GM18499 (cell line): Measurements from ENCODE around the gene MARCHF2.

Source experiments
- ATAC-seq: cut with Tn5 transposase; IDR thresholded peaks from one replicate; pipeline ENCODE4 v1.9.1; 2021; ENCODE audit warnings: moderate number of reproducible peaks; ENCODE audit not compliant: insufficient read depth, unreplicated experiment

Gene MARCHF2

DNA sequence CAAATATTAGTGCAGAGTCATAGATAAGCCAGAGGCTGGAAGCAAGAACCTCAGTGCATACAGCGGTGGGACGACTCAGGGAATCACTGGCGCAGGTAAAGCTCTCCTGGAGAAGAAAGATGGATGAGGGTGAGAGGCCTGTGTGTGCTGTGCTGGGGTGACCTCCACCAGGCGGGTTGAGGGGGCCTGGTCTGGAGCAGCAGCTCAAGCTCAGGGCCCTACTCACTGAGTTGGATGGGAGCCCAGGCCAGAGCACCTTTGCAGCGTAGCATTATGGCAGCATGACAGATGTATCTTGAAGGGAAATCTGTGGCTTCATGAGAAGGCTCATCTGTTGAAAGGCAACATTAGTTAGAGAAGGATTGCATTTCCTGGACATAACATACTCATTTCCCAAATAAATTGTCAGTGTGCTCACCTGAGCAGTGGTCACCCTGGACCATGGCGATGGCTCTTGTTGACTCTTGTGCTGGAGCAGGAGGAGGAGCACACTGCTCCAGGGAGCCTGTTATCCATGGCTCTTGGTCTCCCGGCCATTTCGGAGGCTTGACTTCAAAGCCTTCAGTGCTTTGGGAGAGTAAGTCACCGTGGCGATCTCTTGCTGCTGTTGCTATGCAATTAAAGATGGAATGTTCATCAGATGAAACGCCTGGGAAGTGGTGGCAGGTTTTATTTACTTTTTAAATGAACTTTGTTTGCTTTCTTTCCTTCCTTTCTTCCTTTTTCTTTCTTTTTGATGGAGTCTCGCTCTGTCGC is 56.7 kb downstream of the MARCHF2 start:
- no peak for ATAC-seq

DNA sequence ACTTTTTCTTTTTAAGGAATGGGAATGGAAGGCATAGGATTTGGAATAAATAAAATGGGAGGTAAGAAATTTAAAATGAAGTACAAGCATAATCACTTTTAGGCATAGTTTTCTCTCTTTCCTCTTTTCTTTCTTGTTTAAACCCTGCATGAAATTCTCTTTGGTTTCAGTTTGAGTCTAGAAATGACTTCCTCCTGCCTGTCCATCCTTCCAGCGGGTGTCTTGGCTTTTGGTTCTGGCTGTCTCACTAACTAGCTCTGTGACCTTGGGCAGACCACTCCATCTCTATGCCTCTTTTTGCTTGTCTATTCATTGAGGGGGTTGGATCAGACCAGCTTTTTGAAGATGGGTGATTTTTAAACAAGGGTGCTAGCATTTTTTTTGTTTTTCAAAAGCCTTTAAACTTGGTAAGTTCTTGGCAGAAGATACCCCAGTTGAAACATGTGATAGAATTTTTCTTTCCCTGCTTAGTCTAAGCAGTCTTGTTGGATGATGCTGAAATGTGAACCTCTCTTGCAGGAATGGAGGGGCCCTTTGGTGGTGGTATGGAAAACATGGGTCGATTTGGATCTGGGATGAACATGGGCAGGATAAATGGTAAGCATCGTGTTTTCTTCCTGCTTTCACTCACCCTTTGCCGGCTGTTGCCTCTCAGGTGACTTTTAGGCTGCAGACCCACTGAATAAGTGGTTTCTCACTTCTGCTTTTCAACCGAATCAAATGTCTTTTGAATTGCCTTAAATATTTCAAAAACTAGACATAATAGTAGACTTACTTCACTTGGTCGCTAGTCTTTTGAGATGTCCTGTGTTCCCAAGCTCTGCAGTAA is 60.8 kb downstream of the MARCHF2 start:
- ATAC-seq: no peak

DNA sequence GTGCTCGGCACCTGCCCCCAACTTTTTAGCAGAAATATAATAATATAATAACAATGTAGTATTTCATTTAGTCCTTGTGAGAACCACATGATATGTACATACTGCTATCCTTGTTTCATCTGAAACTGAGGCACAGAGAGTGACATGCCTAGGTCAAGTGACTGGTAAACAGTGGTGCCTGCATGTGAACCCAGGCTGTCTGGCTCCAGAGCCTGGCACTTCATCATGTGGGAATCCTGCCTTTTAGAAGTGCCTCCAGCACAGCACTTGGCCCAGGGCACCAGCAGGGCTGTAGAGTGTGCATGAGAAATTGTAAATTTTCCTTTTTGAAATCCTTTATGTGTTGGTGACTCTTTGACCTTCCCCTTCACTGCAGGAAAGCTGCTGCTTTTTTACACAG is 61.9 kb downstream of the MARCHF2 start:
- ATAC-seq: no peak

DNA sequence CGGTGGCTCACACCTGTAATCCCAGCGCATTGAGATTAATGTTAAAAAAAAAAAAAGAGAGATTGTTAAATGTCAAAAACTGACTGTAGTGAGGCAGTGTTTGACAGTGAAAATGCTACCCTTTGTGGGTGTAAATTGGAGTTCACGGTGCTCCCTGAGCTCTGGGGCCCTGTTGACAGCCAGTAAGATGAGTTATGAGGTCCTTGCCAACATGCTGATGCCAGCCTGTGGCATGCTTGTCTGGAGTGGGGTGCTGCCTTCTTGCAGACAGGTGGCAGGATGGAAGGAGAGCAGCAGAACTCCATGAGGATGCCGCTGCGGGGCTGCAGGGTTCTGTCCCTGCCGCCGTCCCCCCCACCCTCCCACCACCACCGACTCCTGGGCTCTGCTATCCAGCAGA is 63.4 kb downstream of the MARCHF2 start:
- no peak for ATAC-seq

DNA sequence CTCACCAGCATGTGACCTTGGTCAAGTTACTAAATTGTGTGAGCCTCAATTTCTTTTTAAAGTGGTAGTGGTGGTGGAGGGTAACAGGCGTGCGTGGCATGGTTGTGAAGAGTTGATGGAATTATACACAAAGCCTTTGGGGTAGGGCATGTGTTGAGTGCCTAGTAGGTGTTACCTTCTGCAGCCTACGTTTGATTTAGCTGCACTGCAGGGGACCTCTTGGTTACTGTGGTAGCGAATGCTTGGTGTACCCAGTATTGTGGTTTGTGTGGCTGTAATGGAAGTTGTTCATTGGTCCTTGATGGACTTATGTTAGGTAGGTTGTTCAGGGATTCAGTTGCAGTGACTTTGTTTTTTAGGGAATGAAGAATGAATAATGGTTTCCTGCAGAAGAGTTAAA is 64.8 kb downstream of the MARCHF2 start:
- no peak for ATAC-seq

DNA sequence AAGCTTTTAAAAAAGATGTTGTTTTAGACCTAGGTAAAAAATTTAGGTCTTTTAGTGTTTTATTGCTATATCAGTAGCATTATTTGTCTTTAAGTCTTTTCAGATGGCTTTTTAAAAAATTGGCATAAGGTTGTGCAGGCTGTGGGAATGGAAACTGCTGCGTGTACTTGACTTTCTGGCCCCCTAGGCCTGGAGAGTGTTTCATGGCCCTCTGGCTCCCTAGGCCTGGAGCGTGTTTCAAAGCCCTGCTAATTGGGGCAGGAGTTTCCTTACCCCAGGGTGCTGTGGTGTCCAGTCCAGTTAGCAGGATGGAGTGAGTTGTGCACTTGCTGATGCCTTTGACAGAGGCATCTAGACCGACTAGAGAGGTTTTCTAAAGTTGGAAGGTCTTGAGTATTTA is 65.5 kb downstream of the MARCHF2 start:
- no peak for ATAC-seq

DNA sequence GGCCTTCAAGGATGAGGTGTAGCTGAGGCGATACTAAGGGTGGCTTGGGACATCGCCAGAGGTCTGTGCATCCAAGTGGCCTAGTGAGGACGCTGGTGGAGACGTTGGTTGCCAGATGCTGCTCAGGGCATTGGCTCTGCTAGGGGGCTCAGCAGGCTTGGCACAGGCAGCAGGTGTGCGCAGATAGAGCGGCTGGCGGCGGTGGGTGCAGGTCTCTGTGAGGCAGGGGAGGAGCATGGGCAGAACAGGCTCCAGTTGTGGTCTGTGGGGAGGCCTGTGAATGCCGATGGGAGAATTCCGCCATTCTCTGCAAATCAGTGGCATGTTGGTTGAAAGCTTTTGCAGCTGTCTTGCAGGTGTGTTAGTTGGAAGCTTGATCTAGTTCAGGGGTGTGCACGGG is 68.1 kb downstream of the MARCHF2 start:
- ATAC-seq: no peak

DNA sequence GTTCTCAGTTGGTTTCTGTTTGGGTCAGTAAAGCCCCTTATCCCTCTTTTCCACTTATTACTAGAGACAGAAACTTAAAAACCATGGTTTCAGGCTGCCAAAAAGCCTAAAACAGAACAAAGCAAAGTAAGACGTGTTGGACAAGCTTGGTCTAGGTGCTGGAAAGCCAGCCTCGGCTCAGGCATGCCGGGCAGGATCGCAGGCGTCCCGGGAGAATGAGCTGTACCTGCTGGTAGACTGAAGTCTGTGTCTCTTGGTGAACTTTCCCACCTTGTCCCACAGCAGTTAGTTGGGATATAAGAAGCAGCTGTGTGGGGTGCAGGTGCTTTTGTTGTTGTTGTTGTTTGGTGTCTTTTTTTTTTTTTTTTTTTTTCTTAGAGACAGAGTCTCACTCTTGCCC is 68.5 kb downstream of the MARCHF2 start:
- ATAC-seq: no peak

DNA sequence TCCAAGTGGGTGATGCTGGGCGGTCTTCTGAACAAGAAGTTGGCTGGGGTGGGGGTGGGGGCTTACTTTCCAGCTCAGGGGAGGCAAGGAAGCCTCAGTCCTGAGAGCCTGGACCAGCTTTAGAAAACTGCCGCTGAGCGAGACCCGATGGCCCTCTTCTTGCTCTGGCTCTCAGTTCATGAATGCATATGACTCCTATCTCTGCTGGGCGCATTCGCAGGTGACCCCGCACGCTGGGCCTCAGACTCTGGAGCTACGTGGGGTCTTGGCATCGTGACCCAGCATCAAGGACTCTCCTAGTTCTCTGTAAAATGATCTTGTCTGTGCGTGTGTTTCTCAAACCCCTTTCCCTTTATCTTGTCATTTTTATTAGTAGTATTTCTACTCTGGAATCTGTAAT is 69.6 kb downstream of the MARCHF2 start:
- ATAC-seq: no peak

DNA sequence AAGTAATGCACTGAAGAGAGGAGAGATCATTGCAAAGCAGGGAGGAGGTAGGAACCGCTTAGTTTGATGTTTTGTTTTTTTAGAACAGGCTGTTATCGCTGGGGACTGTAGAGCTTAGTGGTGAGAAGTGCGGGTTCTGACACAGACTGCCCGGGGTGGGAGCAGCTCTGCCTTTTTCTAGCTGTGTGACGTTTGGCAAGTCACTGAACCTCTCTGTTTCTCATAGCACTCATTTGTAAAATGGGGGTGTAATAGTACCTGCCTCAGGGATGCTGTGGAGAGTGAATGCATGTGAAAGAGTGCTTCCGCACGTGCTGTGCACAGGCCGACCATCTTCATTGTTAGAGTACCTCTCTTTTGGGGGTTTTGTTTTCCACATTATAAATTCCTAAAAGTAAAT is 70.1 kb downstream of the MARCHF2 start:
- ATAC-seq: no peak

DNA sequence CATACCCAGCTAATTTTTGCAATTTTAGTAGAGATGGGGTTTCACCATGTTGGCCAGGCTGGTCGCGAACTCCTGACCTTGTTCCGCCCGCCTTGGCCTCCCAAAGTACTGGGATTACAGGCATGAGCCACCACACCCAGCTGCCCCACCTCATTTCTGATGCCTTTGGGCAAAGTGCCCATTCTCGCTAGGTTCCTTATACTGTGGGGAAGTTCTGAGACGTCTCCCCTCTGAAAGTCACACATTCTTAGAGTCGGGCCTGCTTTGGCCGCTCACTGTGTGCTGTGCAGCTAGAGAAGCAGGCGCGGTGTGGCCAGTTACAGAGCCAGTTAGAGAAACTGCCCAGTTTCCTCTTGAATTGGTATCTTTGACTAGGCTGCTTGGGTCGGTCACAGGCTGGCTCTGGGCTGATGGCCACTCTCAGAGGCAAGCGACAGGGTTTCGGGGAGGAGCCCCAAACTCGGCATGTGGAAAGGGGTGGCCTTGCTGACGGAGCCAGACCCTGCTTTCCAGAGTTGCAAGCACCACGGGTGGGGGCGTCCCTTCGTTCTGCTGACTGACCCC is 71.3 kb downstream of the MARCHF2 start:
- no peak for ATAC-seq

DNA sequence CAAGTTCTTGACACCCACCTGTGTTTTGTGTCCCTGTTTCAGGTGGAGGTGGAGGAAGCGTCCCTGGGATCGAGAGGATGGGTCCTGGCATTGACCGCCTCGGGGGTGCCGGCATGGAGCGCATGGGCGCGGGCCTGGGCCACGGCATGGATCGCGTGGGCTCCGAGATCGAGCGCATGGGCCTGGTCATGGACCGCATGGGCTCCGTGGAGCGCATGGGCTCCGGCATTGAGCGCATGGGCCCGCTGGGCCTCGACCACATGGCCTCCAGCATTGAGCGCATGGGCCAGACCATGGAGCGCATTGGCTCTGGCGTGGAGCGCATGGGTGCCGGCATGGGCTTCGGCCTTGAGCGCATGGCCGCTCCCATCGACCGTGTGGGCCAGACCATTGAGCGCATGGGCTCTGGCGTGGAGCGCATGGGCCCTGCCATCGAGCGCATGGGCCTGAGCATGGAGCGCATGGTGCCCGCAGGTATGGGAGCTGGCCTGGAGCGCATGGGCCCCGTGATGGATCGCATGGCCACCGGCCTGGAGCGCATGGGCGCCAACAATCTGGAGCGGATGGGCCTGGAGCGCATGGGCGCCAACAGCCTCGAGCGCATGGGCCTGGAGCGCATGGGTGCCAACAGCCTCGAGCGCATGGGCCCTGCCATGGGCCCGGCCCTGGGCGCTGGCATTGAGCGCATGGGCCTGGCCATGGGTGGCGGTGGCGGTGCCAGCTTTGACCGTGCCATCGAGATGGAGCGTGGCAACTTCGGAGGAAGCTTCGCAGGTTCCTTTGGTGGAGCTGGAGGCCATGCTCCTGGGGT is 72.7 kb downstream of the MARCHF2 start:
- ATAC-seq: no peak

DNA sequence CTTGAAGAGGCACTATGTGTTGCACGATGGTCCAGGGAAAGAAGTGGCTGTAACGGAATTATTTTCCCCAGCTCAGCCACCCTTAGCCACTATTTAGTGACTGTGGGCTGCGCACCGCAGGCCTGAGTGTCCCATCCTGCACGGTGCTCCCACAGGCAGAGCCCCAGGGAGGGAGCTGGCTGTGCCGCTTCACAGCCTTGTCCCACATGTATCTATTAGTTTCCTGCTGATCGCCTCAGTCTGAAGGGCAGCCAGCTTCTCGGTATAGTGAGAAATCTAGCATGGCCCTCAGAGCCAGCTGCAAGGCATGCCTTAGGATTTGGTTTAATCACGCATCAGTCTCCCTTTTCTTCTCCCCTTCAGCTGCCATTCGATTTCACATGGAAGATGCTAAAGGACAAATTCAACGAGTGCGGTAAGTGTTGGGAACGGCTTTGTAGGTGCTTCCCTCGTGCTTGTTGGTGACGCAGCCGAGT is 73.6 kb downstream of the MARCHF2 start:
- no peak for ATAC-seq

DNA sequence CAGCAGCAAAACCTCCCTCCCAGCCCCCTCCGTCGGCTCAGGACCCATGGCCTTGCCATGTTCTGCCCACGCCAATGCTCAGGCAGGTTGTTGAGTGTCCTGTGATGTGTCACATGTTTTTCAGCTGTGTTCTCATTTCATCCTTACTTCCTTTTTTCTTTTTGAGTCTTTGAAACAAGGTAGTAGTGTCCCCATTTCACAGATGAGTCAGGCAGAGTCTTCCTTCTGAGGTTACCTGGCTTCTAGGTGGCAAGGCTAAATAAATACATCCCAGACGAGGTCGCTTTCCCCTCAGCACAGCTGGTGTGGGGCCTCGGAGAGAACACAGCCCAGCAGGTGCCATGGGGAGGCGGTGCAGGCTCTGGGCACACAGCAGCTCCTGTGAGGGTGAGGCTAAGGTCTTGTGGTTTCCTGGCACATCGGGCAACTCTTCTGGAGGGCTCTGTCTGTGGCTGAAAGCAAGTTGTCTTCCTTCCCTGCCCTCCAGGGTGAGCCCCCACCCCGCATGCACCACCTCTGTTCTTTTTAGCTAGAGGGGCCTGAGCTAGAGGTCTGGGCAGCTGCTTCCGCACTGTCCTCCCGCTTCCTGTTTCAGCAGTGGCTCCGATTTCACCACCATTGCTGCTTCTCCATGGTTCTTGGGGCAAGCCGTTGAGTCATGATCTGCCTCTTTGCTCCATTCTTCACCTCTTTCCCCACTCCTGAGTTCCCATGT is 74.2 kb downstream of the MARCHF2 start:
- no peak for ATAC-seq

DNA sequence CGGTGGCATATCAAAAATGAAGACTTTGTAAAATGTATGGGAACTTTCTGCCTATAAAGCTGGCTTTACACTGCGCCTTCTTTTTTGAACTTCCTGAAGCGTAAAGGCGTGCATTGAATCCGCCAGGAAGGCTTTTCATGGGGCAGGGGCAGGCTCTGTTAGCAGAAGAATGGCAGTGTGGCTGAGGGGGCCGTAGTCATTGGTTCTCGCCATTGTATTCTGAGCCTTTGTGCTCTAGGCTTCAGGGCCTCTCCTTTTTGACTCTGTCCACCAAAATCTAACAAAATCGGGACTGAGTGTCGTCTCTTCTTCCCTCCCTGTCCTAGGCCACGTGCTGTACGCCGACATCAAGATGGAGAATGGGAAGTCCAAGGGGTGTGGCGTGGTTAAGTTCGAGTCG is 75.3 kb downstream of the MARCHF2 start:
- no peak for ATAC-seq
